KG1 (cell line): ENCODE measurements around the gene PLAAT2.
"Not testable (repeated sequence)": the region's sequence is repeated elsewhere in the genome, so short reads cannot be mapped to it uniquely, and the experiment has no call there.

Experiments
- DNase-seq: peaks from one replicate; lab custom pipeline; 2025; lab: John Stamatoyannopoulos, UW

PLAAT2 gene

GRCh38 chr11:63549411-63549810, 13.8 kb downstream of the PLAAT2 start:
- no peak for DNase-seq

GRCh38 chr11:63548178-63548577, 15.0 kb downstream of the PLAAT2 start:
- no peak for DNase-seq

DNA sequence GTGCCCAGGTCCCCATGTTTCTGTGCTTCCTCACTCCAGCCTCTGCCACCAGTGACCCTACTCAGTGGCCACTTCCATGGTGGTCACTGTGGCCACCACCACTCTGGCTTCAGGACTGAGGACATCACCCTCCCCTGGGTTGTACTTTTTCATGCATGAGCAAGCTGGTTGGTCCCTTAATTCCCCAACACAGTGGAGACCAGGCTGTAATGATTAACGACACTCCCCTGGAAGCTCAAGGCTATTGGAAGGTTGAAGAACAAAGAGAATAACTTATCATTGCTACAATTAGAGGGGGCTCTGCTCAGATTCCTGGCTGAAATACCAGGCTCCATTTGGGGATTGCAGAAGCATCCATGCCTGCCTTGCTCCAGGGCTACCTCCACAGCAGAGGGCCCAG, 16.1 kb downstream of the PLAAT2 start:
- no peak for DNase-seq

DNA sequence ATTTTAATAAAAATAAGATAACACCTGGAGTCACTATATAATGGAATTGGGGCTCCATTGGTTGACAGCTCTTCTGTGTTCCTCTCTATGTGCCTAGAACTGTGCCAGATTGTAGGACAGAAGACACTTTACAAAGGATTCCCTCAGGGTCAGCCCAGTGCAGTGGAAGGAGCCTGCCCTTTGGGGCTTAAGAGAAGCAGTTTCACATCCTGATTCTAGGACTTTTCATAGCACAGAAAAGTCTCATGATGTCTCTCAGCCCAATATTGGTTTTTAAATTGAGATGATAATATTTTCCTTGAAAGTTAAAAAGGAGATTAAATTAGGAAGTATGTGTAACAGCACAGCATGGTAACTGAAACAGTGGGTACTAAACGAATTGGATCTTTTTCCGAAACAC, 19.5 kb downstream of the PLAAT2 start:
- no peak for DNase-seq

GRCh38 chr11:63542506-63542905, 20.7 kb downstream of the PLAAT2 start:
- not testable (repeated sequence) for DNase-seq

DNA sequence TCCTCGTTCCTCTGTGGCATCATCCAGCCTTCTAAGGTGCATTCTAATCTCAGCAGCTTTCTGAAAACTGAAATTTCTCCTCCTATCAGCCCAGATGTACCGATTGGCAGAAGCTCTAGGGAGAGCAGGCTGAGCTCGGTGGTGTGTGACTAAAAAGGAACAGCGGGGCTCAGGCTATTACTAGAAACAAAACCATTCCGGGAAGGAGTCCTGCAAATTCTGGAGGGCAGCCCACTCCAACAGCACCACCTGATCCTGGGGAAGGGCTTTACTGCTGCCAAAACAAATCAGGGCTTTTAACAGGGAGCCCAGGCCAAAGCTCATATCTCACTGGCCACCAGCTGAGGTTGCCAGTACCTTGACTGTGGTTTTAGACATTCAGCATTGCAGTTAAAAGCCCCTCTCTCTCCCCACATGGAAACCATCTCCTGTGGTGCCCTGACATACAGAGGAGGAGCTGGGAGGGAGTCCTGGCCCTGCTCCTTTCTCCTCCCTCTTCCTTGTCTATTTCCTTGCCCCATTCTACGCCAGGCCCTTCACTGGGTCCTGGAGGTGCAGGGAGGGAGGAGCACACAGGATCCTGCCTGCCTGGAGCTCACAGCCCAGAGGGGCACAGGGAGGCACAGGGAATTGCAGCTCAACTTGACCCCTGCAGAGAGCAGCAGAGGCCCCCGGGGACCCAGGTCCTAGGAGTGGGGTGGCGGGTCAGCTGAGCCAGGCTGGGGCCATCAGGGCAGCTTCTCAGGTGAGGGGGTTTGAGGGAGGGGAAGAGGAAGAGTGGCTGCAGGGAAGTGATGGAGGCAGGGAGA, 25.7 kb downstream of the PLAAT2 start:
- peak; percentile 68 for DNase-seq

- peak; percentile 68 for DNase-seq
Observed at GRCh38 chr11:63536669-63537292, 26.4 kb downstream of the PLAAT2 start, which contains the start of gene PLAAT4. Gene PLAAT4, plus strand, starts transcription at chr11:63536808. Its CDS starts 61 bp downstream, at chr11:63536869.

DNA sequence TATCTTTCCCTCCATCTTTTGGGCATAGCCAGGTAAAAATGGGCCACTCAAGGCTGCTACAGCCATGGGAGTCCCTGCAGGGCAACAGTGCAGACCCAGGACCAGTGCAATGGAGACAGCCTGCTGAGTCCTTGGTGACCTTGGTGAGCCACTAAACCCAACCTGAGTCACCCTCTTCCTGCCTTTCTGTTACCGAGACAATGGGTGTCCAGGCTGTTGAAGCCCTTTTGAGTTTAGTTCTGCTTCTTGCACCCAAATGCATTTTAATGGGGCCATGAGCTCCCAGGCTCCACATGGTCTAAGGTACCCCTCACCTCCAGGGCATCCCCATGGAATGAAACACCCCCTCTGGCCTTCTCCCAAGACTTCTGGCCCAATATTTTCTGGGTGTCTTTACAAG, 27.4 kb downstream of the PLAAT2 start:
- no peak for DNase-seq

DNA sequence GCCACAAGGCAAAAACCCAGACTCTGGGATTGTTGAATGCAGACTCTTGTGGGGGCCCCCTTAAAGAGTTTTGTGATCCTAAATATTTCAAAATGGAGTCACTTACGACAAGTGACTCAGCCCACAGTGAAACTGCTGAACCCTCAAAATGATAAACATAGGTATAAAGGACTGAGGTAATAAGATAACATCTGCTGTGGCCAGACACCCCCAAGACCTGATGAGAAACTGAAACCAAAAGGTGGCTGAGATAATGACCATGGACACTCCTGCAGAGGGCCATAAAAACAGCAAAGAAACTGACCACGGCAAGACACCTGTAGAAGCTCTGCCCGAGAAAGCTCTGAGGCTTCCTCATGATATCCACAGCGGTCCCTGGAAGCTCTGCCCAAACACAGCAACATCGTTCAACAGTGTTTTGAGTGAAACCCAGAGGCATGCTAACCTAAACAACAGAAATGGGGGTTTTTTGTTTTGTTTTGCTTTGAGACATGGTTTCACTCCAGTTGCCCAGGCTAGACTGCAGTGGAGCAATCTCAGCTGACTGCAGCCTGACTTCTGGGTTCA, 28.2 kb downstream of the PLAAT2 start:
- DNase-seq, result no peak

GRCh38 chr11:63534076-63534475, 29.1 kb downstream of the PLAAT2 start:
- no peak for DNase-seq

DNA sequence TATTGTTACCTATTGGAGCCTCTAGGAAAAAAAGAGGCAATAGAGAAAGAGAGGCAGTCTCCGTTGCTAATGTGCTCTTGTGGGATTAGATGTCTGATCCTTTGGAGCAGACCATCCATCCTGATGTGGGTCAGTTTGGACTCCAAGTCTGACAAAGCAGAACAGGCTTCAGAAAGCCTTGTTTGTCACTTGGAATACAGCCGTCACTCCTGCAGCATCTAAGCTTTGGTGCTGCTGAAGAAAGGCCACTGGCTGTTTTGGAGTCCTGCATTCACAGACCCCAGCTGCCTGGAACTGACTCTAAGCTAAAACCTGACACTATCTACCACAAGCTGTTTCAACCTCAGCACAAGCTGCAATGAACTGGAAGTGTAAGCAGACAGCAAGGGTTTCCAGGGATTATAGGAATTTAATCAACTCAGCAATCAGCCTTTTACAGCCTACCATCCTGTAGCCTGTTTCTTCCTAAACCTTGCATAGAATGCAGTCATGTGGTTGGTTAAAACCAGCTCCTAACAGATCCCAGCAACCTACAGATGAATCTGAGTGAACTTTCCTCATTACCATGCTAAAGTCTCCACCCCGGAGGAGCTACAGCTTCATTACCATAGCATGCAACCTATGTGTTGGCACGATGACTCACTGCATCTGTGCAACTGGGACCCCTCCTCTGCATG, 30.2 kb downstream of the PLAAT2 start:
- no peak for DNase-seq

DNA sequence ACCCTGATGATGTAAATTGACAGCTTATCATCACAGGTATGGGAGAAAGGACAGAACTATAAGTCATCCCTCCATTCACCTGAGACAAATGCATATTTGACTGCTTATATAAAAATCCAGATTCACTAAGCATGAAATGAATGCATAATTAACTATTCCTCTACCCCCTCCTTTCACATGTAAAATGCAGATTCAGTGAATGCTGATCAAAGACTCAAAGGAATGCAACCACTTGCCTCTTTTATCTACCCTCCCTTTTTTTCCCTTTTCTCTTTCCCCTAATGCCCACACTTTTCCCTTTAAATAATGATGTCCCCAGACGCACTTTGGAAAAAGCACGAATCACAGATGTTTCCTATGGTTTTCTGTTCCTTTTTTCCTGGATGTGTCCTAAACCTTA, 31.1 kb downstream of the PLAAT2 start:
- DNase-seq, result no peak

DNA sequence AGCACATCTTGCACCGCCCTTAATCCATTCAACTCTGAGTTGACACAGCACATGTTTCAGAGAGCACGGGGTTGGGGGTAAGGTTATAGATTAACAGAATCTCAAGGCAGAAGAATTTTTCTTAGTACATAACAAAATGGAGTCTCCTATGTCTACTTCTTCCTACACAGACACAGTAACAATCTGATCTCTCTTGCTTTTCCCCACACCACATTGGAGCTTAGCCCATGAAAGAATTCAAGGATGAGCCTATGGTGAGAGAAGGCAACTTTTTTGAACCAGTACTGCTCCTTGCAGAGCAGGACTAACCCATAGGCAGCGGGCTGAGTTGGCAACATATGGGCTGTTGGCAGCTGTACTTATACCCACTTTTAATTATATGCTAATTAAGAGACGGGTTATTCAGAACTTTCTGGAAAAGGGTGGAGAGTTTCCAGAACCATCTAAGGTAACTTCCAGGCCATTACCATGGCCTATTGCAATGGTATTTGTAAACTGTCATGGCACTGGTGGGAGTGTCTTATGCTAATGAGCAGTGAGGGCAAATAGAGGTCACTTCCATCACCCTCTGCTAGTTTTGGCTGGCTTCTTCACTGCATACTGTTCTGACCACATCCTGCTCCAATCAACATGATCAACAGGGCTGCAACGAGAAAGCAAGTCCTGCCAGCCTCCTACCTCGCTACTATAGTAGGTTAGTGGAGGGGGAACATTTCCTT, 31.9 kb downstream of the PLAAT2 start:
- DNase-seq, result peak; percentile 74

GRCh38 chr11:63530021-63530420, 33.2 kb downstream of the PLAAT2 start:
- DNase-seq, result no peak

GRCh38 chr11:63529373-63529772, 33.8 kb downstream of the PLAAT2 start:
- not testable (repeated sequence) for DNase-seq

- DNase-seq, result not testable (repeated sequence)
Observed at GRCh38 chr11:63528729-63529278, 34.4 kb downstream of the PLAAT2 start.

- not testable (repeated sequence) for DNase-seq
Observed at GRCh38 chr11:63528156-63528555, 35.0 kb downstream of the PLAAT2 start.

- DNase-seq, result no peak
Observed at GRCh38 chr11:63527667-63528066, 35.5 kb downstream of the PLAAT2 start.

DNA sequence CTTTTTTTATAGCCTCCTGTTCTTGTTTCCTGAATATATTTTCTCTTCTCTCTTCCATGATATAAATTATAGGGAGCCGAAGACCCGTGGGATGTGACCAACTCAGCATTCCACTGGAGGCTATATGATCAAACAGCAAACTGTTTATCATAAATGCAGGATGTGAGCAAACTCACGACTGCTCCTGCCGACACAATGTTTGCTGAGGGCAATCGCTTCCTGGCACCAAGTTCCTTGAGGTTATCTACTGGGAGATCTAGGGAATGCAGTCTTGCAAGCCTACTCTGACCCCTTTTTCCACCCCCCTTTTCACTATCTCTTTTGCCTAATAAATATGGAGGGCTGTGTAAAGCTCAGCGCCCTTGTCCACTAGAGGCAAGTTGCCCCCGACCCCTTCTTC, 40.0 kb downstream of the PLAAT2 start:
- no peak for DNase-seq

DNA sequence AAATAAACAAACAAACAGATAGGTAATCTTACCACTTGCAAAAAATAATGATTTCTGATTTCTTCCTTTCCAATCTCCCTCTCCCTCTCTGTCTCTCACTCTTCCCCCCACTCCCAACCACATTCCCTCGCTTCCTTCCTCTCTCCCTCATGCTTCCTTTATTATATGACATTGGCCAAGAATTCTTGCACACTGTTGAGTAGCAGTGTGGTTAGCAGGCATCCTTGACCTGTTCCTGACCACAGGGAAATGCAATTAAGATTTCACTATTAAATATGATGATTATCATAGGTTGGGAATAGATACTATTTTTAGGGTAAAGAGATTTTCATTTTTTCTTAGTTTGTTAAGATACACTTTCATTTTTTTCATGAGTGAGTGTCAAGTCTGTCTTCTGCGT, 41.3 kb downstream of the PLAAT2 start:
- no peak for DNase-seq

DNA sequence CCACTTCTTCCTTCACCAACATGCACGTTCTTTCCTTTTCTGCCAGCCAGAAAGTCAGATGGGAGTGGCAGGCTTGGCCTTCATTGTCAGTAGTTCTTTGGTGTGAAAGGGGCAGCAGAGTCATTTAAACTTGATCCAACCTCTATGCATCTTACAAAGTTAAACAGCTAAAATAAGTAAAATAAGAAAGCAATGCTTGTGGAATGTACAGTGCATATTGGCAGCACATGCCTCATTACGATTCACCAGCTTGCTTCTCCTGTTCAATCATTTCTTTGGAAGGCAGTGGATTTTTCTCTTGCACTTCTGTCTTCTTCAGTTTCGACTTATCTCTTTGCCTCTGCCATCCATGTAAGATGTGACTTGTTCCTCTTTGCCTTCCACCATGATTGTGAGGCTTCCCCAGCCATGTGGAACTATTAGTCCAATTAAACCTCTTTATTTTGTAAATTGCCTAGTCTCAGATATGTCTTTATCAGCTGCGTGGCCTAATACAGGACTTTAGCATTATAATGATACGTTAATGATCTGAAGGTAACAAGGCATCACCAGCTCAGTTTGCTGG, 42.5 kb downstream of the PLAAT2 start:
- DNase-seq, result no peak
